ENCODE results near the gene ARV1.
A peak's percentile ranks its signal among the peaks of the same experiment; 100 is the strongest.

The ARV1 gene

DNA sequence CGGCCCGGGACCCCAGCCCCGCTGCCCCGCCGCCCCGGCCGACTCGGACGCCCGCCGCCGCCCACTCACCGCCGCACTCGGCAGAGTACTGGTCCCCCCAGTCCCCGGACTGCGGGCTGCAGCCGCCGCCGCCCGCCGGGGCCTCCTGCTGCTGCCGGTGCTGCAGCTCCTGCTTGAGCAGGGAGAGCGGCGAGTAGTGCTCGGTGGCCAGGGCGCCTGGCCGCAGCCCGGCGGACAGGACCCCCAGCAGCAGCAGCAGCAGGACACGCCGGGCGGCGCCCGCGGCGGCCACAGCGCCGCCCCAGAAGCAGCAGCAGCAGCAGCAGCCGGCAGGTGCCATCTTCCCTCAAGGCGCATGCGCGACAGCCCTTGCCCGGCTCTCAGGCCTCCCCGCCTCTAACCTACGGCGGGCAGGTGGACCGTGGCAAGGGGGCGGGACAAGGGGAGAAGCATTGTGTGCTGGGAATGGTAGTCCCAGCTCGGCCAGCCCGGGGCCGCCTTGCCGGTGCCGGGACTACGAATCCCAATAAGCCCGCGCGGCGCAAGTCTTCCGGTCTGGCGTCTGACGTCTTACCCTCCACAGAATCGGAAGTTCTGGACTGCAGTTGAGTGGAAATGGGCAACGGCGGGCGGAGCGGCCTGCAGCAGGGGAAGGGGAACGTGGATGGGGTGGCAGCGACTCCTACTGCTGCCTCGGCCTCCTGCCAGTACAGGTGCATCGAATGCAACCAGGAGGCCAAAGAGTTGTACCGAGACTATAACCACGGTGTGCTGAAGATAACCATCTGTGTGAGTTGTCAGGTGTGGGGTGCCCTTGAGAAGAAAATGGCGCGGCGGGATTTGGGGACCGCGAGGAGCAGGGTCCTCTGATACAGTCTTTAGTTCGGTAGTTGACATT lies at the start of gene ARV1, which contains the start of gene TTC13:
TSS of gene ARV1 (plus strand) at position 604 of the 898 bp plus-strand sequence. CDS start at position 616, 12 bp downstream.
TSS of gene TTC13 (minus strand) at position 371 of the 898 bp plus-strand sequence. CDS start at position 340, 31 bp downstream.
- peak within 1 kb of the TSS; percentile 80 for H3K4me3 ChIP-seq (ENCODE audit: low read depth, low read length)
- TF ChIP-seq, protein P1, sequence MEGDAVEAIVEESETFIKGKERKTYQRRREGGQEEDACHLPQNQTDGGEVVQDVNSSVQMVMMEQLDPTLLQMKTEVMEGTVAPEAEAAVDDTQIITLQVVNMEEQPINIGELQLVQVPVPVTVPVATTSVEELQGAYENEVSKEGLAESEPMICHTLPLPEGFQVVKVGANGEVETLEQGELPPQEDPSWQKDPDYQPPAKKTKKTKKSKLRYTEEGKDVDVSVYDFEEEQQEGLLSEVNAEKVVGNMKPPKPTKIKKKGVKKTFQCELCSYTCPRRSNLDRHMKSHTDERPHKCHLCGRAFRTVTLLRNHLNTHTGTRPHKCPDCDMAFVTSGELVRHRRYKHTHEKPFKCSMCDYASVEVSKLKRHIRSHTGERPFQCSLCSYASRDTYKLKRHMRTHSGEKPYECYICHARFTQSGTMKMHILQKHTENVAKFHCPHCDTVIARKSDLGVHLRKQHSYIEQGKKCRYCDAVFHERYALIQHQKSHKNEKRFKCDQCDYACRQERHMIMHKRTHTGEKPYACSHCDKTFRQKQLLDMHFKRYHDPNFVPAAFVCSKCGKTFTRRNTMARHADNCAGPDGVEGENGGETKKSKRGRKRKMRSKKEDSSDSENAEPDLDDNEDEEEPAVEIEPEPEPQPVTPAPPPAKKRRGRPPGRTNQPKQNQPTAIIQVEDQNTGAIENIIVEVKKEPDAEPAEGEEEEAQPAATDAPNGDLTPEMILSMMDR (IDR thresholded peaks at IDR 0.05; ENCODE audit: insufficient read depth, low read depth, low read length, missing control alignments): peak; percentile 53
- DNase-seq (ENCODE audit: low read depth): peak; percentile 99

DNA sequence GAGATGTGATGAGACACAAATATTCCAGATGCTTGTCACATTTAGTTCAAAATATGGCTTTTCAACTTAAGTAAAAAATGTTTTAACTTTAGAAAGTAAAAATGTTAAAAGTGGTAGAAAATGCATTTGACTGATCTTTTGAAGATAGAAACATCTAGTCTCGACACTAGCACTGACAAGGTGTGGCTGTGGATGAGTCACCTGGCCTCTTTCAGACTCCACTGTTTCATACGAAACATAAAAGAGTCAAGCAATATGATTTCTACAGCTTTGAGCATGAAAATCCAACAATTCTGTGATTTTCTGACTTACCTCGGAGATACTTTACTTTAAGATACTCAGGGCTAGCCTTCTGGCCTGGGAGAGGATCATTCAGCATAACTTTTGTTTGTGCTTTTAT lies 47.9 kb upstream of the ARV1 start:
- H3K4me3 ChIP-seq (ENCODE audit: low read depth, low read length): no peak overlapping the region
- TF ChIP-seq, protein P1 (IDR thresholded peaks at IDR 0.05; ENCODE audit: insufficient read depth, low read depth, low read length, missing control alignments): no peak
- DNase-seq (ENCODE audit: low read depth): no peak

DNA sequence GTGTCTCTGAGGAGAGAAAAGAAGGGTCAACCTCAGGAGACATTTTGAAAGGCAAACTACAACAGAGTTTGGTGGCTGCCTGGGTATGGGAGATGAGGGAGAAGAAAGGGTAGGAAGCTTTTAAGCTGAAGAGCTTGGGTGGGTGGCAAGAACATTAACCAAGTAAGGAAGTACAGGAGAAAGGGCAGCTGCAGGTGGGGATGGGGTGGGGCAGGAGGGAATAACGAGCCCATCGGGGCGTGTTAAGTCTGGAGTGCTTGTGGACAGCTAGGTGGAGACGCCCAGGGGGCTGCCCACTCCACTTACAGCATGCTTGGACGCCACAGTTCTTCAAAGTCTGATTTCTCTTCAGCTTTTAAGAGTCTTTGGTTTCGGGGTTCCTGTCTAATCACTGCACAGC lies 43.0 kb upstream of the ARV1 start:
- DNase-seq (ENCODE audit: low read depth): no peak
- TF ChIP-seq, protein P1 (IDR thresholded peaks at IDR 0.05; ENCODE audit: insufficient read depth, low read depth, low read length, missing control alignments): no peak
- H3K4me3 ChIP-seq (ENCODE audit: low read depth, low read length): no peak overlapping the region

DNA sequence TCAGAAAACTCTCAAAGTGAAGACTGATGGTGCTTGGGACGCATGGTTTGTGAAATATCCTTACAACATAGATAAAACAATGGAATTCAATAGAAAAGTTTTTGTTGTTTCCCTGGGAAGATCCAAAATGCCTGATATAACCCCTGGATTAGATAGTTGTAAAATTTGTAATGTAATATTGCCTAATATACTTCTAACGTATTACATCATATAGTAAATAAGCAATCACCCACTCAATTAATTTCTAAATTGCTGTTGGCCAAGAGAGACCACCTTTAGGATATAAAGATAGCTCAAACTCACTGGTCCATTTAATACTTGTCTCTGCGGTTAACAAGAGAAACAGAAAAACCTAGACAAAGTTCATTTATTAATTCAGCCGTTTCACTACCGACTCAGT lies 42.4 kb upstream of the ARV1 start:
- DNase-seq (ENCODE audit: low read depth): no peak
- TF ChIP-seq, protein P1 (IDR thresholded peaks at IDR 0.05; ENCODE audit: insufficient read depth, low read depth, low read length, missing control alignments): no peak

DNA sequence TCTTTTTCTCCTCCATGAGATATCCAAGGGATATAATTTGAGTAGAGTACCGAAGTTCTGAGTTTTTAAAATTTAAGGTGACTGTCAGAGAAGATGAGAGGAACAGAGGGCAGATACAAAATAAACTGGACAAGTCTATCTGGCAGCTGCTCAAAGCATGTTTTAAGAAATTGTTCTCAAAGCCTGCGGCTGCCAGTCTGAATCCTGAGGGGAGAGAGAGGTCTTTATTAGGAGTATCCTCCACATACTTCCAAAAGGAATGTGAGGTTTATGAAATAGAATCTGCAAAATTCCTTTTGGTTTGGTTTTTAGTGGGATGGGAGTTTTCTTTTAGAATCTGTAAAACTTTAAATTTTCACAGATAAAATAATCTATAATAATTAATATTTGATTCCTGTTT lies 41.5 kb upstream of the ARV1 start:
- TF ChIP-seq, protein P1 (IDR thresholded peaks at IDR 0.05; ENCODE audit: insufficient read depth, low read depth, low read length, missing control alignments): no peak
- no peak overlapping the region for H3K4me3 ChIP-seq (ENCODE audit: low read depth, low read length)
- DNase-seq (ENCODE audit: low read depth): no peak

More for the DNA sequence above, 42.4 kb upstream of the ARV1 start:
- H3K4me3 ChIP-seq (ENCODE audit: low read depth, low read length): no peak overlapping the region

DNA sequence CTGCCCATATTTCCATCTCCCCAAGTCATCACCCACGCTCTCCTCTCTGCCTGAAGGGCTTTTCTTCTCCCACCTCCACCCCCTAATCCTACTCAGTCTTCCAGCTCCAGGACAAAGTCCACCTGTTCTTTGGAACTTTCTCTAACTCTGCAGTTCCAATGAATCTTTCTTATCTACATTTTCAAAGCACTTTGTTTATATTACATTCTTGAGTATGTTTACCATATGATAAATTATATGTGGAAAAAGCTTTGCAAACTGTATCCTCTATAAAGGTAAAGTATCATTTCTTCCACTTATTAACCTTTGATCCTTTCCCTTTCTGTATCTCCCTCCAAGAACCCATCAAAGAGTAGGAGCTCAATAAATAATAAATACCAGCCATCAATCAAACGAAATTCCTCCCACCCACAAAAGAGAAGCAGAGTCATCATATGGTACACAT lies 39.9 kb upstream of the ARV1 start:
- TF ChIP-seq, protein P1 (IDR thresholded peaks at IDR 0.05; ENCODE audit: insufficient read depth, low read depth, low read length, missing control alignments): no peak
- DNase-seq (ENCODE audit: low read depth): no peak
- no peak overlapping the region for H3K4me3 ChIP-seq (ENCODE audit: low read depth, low read length)
